ENCODE data around the gene APOL5.
A peak's percentile ranks its signal among the peaks of the same experiment; 100 is the strongest.

APOL5 gene

GRCh38 chr22:35766654-35767580, 49.2 kb downstream of the APOL5 start:
- DNase-seq (ENCODE audit: low read depth): no peak

GRCh38 chr22:35769974-35770373, 52.3 kb downstream of the APOL5 start:
- no peak for DNase-seq (ENCODE audit: low read depth)

More at GRCh38 chr22:35766654-35767580, 49.2 kb downstream of the APOL5 start:
- TF ChIP-seq CTCF (conservative IDR thresholded peaks at IDR 0.05; ENCODE audit: low read depth, low read length): no peak
- H3K4me3 ChIP-seq (ENCODE audit: low read depth, low read length): no peak overlapping the region

GRCh38 chr22:35775339-35775738, 57.7 kb downstream of the APOL5 start:
- H3K4me3 ChIP-seq (ENCODE audit: low read depth, low read length): no peak overlapping the region
- TF ChIP-seq CTCF (conservative IDR thresholded peaks at IDR 0.05; ENCODE audit: low read depth, low read length): no peak
- DNase-seq (ENCODE audit: low read depth): no peak

More at GRCh38 chr22:35769974-35770373, 52.3 kb downstream of the APOL5 start:
- no peak for TF ChIP-seq CTCF (conservative IDR thresholded peaks at IDR 0.05; ENCODE audit: low read depth, low read length)
- no peak overlapping the region for H3K4me3 ChIP-seq (ENCODE audit: low read depth, low read length)

GRCh38 chr22:35777335-35777975, 59.8 kb downstream of the APOL5 start:
- DNase-seq (ENCODE audit: low read depth): peak; percentile 87
- no peak overlapping the region for H3K4me3 ChIP-seq (ENCODE audit: low read depth, low read length)
- no peak for TF ChIP-seq CTCF (conservative IDR thresholded peaks at IDR 0.05; ENCODE audit: low read depth, low read length)
